ENCODE results near the gene AUH. TPM values are rescaled to one million over a fixed set of nuclear protein-coding genes. Genes with fewer than 3 reads are reported as not detected.

Gene AUH
- total RNA-seq, 2 donors from 2014 or later = 71.5 to 85.8 TPM

GRCh38 chr9:91164724-91165520, 196.8 kb downstream of the AUH start:
- DNase-seq = peak; percentile 88 to 93
- Mint-ChIP-seq H3K4me1 (ENCODE audit: low read depth) (peaks cover 52% of the 10 kb centered on the region), H3K36me3 (ENCODE audit: insufficient read depth in 2 of 2) (peaks cover 3 to 5% of the 10 kb centered on the region in 2 donors), H3K9me3 (peaks cover 0 to 4% of the 10 kb centered on the region in 2 donors), H3K27ac (peak overlapping the region; percentile 87), H3K27me3 (ENCODE audit: low read depth) (no peaks in the 10 kb centered on the region), H3K4me3 (peak overlapping the region; percentile 81 to 86)
- ATAC-seq (replicated peaks in 1 of 2) = peak; percentile 78 to 87

Other genes starting within 250 kb of the AUH start
- 100 to 1,000 TPM; 208 to 246 TPM for gene NFIL3, start 61.9 kb upstream of the AUH start, total RNA-seq